Loucy (cell line): ENCODE measurements around the gene CCDC102A.
A peak's percentile ranks its signal among the peaks of the same experiment; 100 is the strongest.
"Not testable (repeated sequence)": the region's sequence is repeated elsewhere in the genome, so short reads cannot be mapped to it uniquely, and the experiment has no call there.

Experiments
- H2AFZ ChIP-seq: fragments of 200-600 bp; sonication (generic); 2 replicates; pipeline ENCODE4 v1.6.0; 2016; ENCODE audit warnings: antibody characterized with exemption, mild to moderate bottlenecking, low read length, moderate library complexity
- H3F3A ChIP-seq: fragments of 200-600 bp; 2 replicates; pipeline ENCODE4 v1.6.0; 2016; ENCODE audit warnings: antibody characterized with exemption, low read depth, mild to moderate bottlenecking
- H3K27me3 ChIP-seq: fragments of 200-600 bp; sonication (generic); 2 replicates; pipeline ENCODE4 v1.6.1; 2014; ENCODE audit warnings: low read length, mild to moderate bottlenecking; ENCODE audit not compliant: insufficient read depth, poor library complexity, severe bottlenecking
- H3K36me3 ChIP-seq: fragments of 200-600 bp; sonication (generic); 2 replicates; pipeline ENCODE4 v1.6.1; 2016; ENCODE audit warnings: low read length; ENCODE audit not compliant: insufficient read depth
- H3K4me1 ChIP-seq: fragments of 200-600 bp; sonication (generic); 2 replicates; pipeline ENCODE4 v1.5.1; 2014; ENCODE audit warnings: low read length, mild to moderate bottlenecking; ENCODE audit not compliant: insufficient read depth, poor library complexity, severe bottlenecking
- H3K4me2 ChIP-seq: fragments of 200-600 bp; sonication (generic); 2 replicates; pipeline ENCODE4 v1.6.0; 2014; ENCODE audit warnings: antibody characterized with exemption, low read length, low read depth, mild to moderate bottlenecking; ENCODE audit not compliant: poor library complexity, severe bottlenecking
- H3K4me3 ChIP-seq: fragments of 200-600 bp; sonication (generic); 2 replicates; pipeline ENCODE4 v1.5.1; 2014; ENCODE audit warnings: low read length, mild to moderate bottlenecking, mixed read lengths; ENCODE audit not compliant: poor library complexity, severe bottlenecking
- H3K79me2 ChIP-seq: fragments of 200-600 bp; sonication (generic); 2 replicates; pipeline ENCODE4 v1.6.1; 2014; ENCODE audit warnings: low read length; ENCODE audit not compliant: insufficient read depth
- H3K9ac ChIP-seq: fragments of 200-600 bp; sonication (generic); 2 replicates; pipeline ENCODE4 v1.6.0; 2014; ENCODE audit warnings: mild to moderate bottlenecking, low read depth, low read length, moderate library complexity; ENCODE audit not compliant: poor library complexity, severe bottlenecking
- H3K9me2 ChIP-seq: fragments of 200-600 bp; sonication (generic); replicated peaks from 2 replicates; pipeline ENCODE4 v1.6.1; 2016; ENCODE audit warnings: low read depth, low read length, mixed read lengths
- H3K9me3 ChIP-seq: fragments of 200-600 bp; sonication (generic); 2 replicates; pipeline ENCODE4 v1.6.1; 2014; ENCODE audit warnings: mild to moderate bottlenecking, antibody characterized with exemption, low read length, low read depth; ENCODE audit not compliant: insufficient read depth
- H4K20me1 ChIP-seq: fragments of 200-600 bp; sonication (generic); 2 replicates; pipeline ENCODE4 v1.6.0; 2014; ENCODE audit warnings: antibody characterized with exemption, low read length, mild to moderate bottlenecking; ENCODE audit not compliant: insufficient read depth, poor library complexity, severe bottlenecking
- CTCF ChIP-seq: fragments of 200-600 bp; sonication (generic); conservative IDR thresholded peaks from 2 replicates; pipeline ENCODE4 v1.5.1; 2014; ENCODE audit warnings: mild to moderate bottlenecking, antibody characterized with exemption, low read length
- EZH2phosphoT487 ChIP-seq: fragments of 200-600 bp; IDR thresholded peaks from 2 replicates; pipeline ENCODE4 v1.6.1; 2018; ENCODE audit warnings: antibody characterized with exemption, mild to moderate bottlenecking, moderate library complexity, borderline replicate concordance

The CCDC102A gene

GRCh38 chr16:57502048-57502775 lies 34.2 kb downstream of the CCDC102A start:
- Histone ChIP-seq H3K27me3 (no peaks in the 10 kb centered on the region), H3F3A (no peaks in the 10 kb centered on the region), H2AFZ (no peak overlapping the region), H3K9me3 (no peaks in the 10 kb centered on the region), H3K4me1 (peaks cover 42% of the 10 kb centered on the region), H3K9me2 (no peaks in the 10 kb centered on the region), H4K20me1 (no peaks in the 10 kb centered on the region), H3K4me3 (no peak overlapping the region), H3K9ac (no peak overlapping the region), H3K36me3 (no peaks in the 10 kb centered on the region), H3K79me2 (no peaks in the 10 kb centered on the region), H3K4me2 (no peak overlapping the region)
- TF ChIP-seq CTCF (no peak), EZH2phosphoT487 (no peak)

DNA sequence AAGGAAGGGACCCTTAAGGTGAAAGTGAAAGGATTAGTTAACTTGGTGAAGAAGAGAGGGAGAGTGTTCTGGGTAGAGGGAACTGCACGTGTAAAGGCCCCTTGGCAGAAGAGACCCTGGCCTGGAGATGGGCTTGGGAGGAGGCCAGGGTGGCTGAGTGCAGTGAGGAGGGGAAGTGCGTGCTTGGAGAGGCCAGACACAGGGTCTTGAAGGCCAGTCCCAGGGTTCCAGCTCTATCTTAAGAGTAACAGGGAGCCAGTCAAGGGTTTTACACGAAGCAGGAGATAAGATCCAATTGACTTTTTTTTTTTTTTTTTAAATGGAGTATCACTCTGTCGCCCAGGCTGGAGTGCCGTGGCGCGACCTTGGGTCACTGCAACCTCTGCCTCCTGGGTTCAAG lies 34.9 kb downstream of the CCDC102A start:
- peaks cover 42% of the 10 kb centered on the region for H3K4me1 ChIP-seq
- H3K79me2 ChIP-seq = no peaks in the 10 kb centered on the region
- H3K9me3 ChIP-seq = no peaks in the 10 kb centered on the region
- no peaks in the 10 kb centered on the region for H3K27me3 ChIP-seq
- peak overlapping the region; percentile 49 for H3K9ac ChIP-seq
- no peaks in the 10 kb centered on the region for H3F3A ChIP-seq
- TF ChIP-seq EZH2phosphoT487 = no peak
- TF ChIP-seq CTCF = no peak
- H4K20me1 ChIP-seq = no peaks in the 10 kb centered on the region
- no peak overlapping the region for H3K4me3 ChIP-seq
- H2AFZ ChIP-seq = peak overlapping the region; percentile 70
- no peaks in the 10 kb centered on the region for H3K9me2 ChIP-seq
- H3K4me2 ChIP-seq = peak overlapping the region; percentile 66
- no peaks in the 10 kb centered on the region for H3K36me3 ChIP-seq

DNA sequence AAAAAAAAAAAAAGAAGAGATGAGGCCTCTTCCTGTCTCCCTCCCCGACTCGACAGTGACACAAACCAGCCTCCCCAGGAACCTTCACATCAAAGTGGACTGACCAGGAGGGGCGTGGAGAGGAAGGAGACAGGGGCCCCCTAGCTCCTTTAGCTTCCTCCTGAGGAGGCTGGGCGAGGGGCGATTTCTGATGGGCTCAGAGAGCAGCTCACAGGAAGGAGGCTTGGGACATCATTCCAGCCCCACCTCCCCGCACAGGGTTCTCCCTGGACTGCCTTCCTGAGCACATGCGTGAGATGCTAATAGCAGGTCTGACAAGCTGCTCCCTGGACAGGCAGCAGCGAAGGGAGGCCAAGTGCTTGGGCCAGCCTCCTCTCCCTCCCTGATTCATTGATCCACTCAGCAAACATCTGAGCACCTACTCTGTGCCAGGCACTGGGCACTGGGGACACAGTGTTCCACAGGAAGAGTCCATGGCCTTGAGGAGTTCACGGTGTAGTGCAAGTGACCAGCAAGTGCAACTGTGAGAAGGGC lies 35.7 kb downstream of the CCDC102A start:
- no peak for TF ChIP-seq EZH2phosphoT487
- TF ChIP-seq CTCF = no peak
- no peaks in the 10 kb centered on the region for H3K79me2 ChIP-seq

GRCh38 chr16:57499941-57500340 lies 36.4 kb downstream of the CCDC102A start:
- not testable (repeated sequence) for H2AFZ ChIP-seq, H3K9me2 ChIP-seq, H3K27me3 ChIP-seq, H3F3A ChIP-seq, H4K20me1 ChIP-seq, H3K79me2 ChIP-seq, H3K9me3 ChIP-seq, H3K36me3 ChIP-seq
- Histone ChIP-seq H3K4me2 (peak overlapping the region; percentile 66), H3K4me1 (peaks cover 42% of the 10 kb centered on the region), H3K4me3 (peak overlapping the region; percentile 54), H3K9ac (peak overlapping the region; percentile 48)

More for the DNA sequence above, 35.7 kb downstream of the CCDC102A start:
- Histone ChIP-seq H3F3A (no peaks in the 10 kb centered on the region), H3K9me3 (no peaks in the 10 kb centered on the region), H3K9me2 (no peaks in the 10 kb centered on the region), H3K27me3 (no peaks in the 10 kb centered on the region), H3K36me3 (no peaks in the 10 kb centered on the region), H2AFZ (peak overlapping the region; percentile 17; the same call in 1 of the 2 replicates), H3K9ac (peak overlapping the region; percentile 49), H3K4me2 (peak overlapping the region; percentile 66), H3K4me3 (peak overlapping the region; percentile 54), H4K20me1 (no peaks in the 10 kb centered on the region), H3K4me1 (peaks cover 42% of the 10 kb centered on the region)
